Measurements from ENCODE around the gene FIP1L1.

Gene FIP1L1

GRCh38 chr4:53508446-53508845 is 131.0 kb downstream of the FIP1L1 start:
- ATAC-seq, result no peak
- TF ChIP-seq ZNF8 (CRISPR knock-in tag; IDR thresholded peaks at IDR 0.05) (no peak), PPARA (CRISPR knock-in tag; IDR thresholded peaks at IDR 0.05; ENCODE audit: borderline replicate concordance) (no peak), ZFP3 (CRISPR knock-in tag; IDR thresholded peaks at IDR 0.05) (no peak), ZFP30 (CRISPR knock-in tag; IDR thresholded peaks at IDR 0.05) (no peak), TCF4 (CRISPR knock-in tag; IDR thresholded peaks at IDR 0.05; ENCODE audit: borderline replicate concordance) (no peak), GLIS3 (CRISPR knock-in tag; IDR thresholded peaks at IDR 0.05) (no peak), ARNTL (CRISPR knock-in tag; IDR thresholded peaks at IDR 0.05; ENCODE audit: borderline replicate concordance, low read depth) (no peak), ESRRG (CRISPR knock-in tag; IDR thresholded peaks at IDR 0.05) (no peak), ZNF565 (CRISPR knock-in tag; conservative IDR thresholded peaks at IDR 0.05; ENCODE audit: low read depth) (no peak), CREB5 (CRISPR knock-in tag; IDR thresholded peaks at IDR 0.05; ENCODE audit: low read depth) (no peak), RARB (CRISPR knock-in tag; IDR thresholded peaks at IDR 0.05) (no peak), CSRNP3 (CRISPR knock-in tag; IDR thresholded peaks at IDR 0.05) (no peak), ZNF70 (CRISPR knock-in tag; IDR thresholded peaks at IDR 0.05) (no peak), SNAI2 (CRISPR knock-in tag; IDR thresholded peaks at IDR 0.05) (no peak), BACH2 (CRISPR knock-in tag; IDR thresholded peaks at IDR 0.05; ENCODE audit: borderline replicate concordance) (no peak), TOX (CRISPR knock-in tag; IDR thresholded peaks at IDR 0.05; ENCODE audit: borderline replicate concordance) (no peak), ISL1 (CRISPR knock-in tag; IDR thresholded peaks at IDR 0.05) (no peak)
- TF ChIP-seq, protein P1, sequence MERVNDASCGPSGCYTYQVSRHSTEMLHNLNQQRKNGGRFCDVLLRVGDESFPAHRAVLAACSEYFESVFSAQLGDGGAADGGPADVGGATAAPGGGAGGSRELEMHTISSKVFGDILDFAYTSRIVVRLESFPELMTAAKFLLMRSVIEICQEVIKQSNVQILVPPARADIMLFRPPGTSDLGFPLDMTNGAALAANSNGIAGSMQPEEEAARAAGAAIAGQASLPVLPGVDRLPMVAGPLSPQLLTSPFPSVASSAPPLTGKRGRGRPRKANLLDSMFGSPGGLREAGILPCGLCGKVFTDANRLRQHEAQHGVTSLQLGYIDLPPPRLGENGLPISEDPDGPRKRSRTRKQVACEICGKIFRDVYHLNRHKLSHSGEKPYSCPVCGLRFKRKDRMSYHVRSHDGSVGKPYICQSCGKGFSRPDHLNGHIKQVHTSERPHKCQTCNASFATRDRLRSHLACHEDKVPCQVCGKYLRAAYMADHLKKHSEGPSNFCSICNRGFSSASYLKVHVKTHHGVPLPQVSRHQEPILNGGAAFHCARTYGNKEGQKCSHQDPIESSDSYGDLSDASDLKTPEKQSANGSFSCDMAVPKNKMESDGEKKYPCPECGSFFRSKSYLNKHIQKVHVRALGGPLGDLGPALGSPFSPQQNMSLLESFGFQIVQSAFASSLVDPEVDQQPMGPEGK (CRISPR knock-in tag; IDR thresholded peaks at IDR 0.05; ENCODE audit: borderline replicate concordance), result no peak

- TF ChIP-seq PPARA (CRISPR knock-in tag; IDR thresholded peaks at IDR 0.05; ENCODE audit: borderline replicate concordance) (no peak), RARB (CRISPR knock-in tag; IDR thresholded peaks at IDR 0.05) (no peak), CSDC2 (CRISPR knock-in tag; IDR thresholded peaks at IDR 0.05) (no peak), ZNF70 (CRISPR knock-in tag; IDR thresholded peaks at IDR 0.05) (no peak), ZNF8 (CRISPR knock-in tag; IDR thresholded peaks at IDR 0.05) (no peak), CREB5 (CRISPR knock-in tag; IDR thresholded peaks at IDR 0.05; ENCODE audit: low read depth) (no peak), ZFP3 (CRISPR knock-in tag; IDR thresholded peaks at IDR 0.05) (no peak), TOX (CRISPR knock-in tag; IDR thresholded peaks at IDR 0.05; ENCODE audit: borderline replicate concordance) (no peak), ZFP30 (CRISPR knock-in tag; IDR thresholded peaks at IDR 0.05) (no peak), BACH2 (CRISPR knock-in tag; IDR thresholded peaks at IDR 0.05; ENCODE audit: borderline replicate concordance) (no peak), TSHZ2 (CRISPR knock-in tag; IDR thresholded peaks at IDR 0.05) (no peak), ZNF565 (CRISPR knock-in tag; conservative IDR thresholded peaks at IDR 0.05; ENCODE audit: low read depth) (no peak), ISL1 (CRISPR knock-in tag; IDR thresholded peaks at IDR 0.05) (no peak), SNAI2 (CRISPR knock-in tag; IDR thresholded peaks at IDR 0.05) (no peak), ESRRG (CRISPR knock-in tag; IDR thresholded peaks at IDR 0.05) (no peak), OSR1 (CRISPR knock-in tag; IDR thresholded peaks at IDR 0.05) (no peak), ZC3H10 (CRISPR knock-in tag; IDR thresholded peaks at IDR 0.05) (no peak)
- TF ChIP-seq, protein P1 (CRISPR knock-in tag; IDR thresholded peaks at IDR 0.05; ENCODE audit: borderline replicate concordance), result no peak
- ATAC-seq, result no peak
Measured at GRCh38 chr4:53510321-53510720, 132.9 kb downstream of the FIP1L1 start.

All from SK-N-SH treated with all-trans-retinoic acid at 6 μM for 48 hours (cell line).